Liver (tissue), 9 donors: ENCODE results near the gene DNAI1. TPM values are rescaled to one million over a fixed set of nuclear protein-coding genes. Genes with fewer than 3 reads are reported as not detected.
A peak's percentile ranks its signal among the peaks of the same experiment; 100 is the strongest.

Experiments
- DNase-seq: peaks from one replicate; pipeline ENCODE4 v3.0.0-alpha.2; 2017; ENCODE audit warnings: low spot score
- H3K27ac ChIP-seq, 2 donors: one replicate each; pipeline ENCODE4 v1.7.0; 2013; ENCODE audit warnings: inconsistent platforms in 2 of 2, low read length in 2 of 2, control low read depth in 1 of 2, low read depth in 1 of 2, mild to moderate bottlenecking in 1 of 2
- H3K27me3 ChIP-seq, 4 donors: one replicate each; pipeline versions ENCODE4 v1.6.1 to v1.7.0; 2013; ENCODE audit warnings: low read length in 3 of 4, inconsistent platforms in 1 of 4, mild to moderate bottlenecking in 1 of 4, moderate library complexity in 1 of 4; ENCODE audit not compliant: control insufficient read depth in 4 of 4, insufficient read depth in 4 of 4
- H3K36me3 ChIP-seq, 4 donors: one replicate each; pipeline versions ENCODE4 v1.6.1 to v1.7.0; 2013; ENCODE audit warnings: low read length in 3 of 4, mild to moderate bottlenecking in 3 of 4, low read depth in 1 of 4, moderate library complexity in 1 of 4; ENCODE audit not compliant: control insufficient read depth in 4 of 4, insufficient read depth in 3 of 4
- H3K4me1 ChIP-seq, 4 donors: one replicate each; pipeline versions ENCODE4 v1.6.1 to v1.7.0; 2013; ENCODE audit warnings: low read length in 3 of 4, mild to moderate bottlenecking in 3 of 4, moderate library complexity in 1 of 4; ENCODE audit not compliant: control insufficient read depth in 4 of 4, insufficient read depth in 4 of 4
- H3K4me3 ChIP-seq, 3 donors: one replicate each; pipeline versions ENCODE4 v1.6.1 to v1.7.0; 2013; ENCODE audit warnings: low read length in 3 of 3, control low read depth in 1 of 3, low read depth in 1 of 3, mild to moderate bottlenecking in 1 of 3
- H3K9ac ChIP-seq, 2 donors: one replicate each; pipeline ENCODE4 v1.7.0; 2013; ENCODE audit warnings: low read length in 2 of 2, mild to moderate bottlenecking in 2 of 2, moderate library complexity in 2 of 2, control low read depth in 1 of 2, low read depth in 1 of 2
- H3K9me3 ChIP-seq, 4 donors: one replicate each; pipeline versions ENCODE4 v1.6.1 to v1.7.0; 2013; ENCODE audit warnings: low read length in 3 of 4; ENCODE audit not compliant: control insufficient read depth in 4 of 4
- CTCF ChIP-seq: fragments of 150-350 bp; IDR thresholded peaks from 2 replicates; pipeline ENCODE4 v1.5.1; 2017; ENCODE audit warnings: improper control_type of control experiment, low read depth, low read length; ENCODE audit not compliant: missing input control
- FOXA2 ChIP-seq: IDR thresholded peaks from 2 replicates; pipeline ENCODE4 v1.6.1; 2016; ENCODE audit warnings: antibody characterized with exemption
- GABPA ChIP-seq, 2 donors: IDR thresholded peaks in 1 of 2; conservative IDR thresholded peaks in 1 of 2; 2 replicates each; pipeline ENCODE4 v1.6.1; 2016; ENCODE audit warnings: antibody characterized with exemption in 2 of 2, mild to moderate bottlenecking in 1 of 2, moderate library complexity in 1 of 2
- HNF4A ChIP-seq, 2 donors: conservative IDR thresholded peaks; 2 replicates each; pipeline ENCODE4 v1.6.1; 2016; ENCODE audit warnings: antibody characterized with exemption in 2 of 2, mild to moderate bottlenecking in 2 of 2
- JUND ChIP-seq, 2 donors: IDR thresholded peaks; 2 replicates each; pipeline ENCODE4 v1.6.1; 2016; ENCODE audit warnings: antibody characterized with exemption in 2 of 2
- NR2F2 ChIP-seq: IDR thresholded peaks from 2 replicates; pipeline ENCODE4 v1.6.1; 2016; ENCODE audit warnings: antibody characterized with exemption
- RAD21 ChIP-seq, 2 donors: IDR thresholded peaks; 2 replicates each; pipeline ENCODE4 v1.6.1; 2016; ENCODE audit warnings: antibody characterized with exemption in 2 of 2, mild to moderate bottlenecking in 2 of 2
- REST ChIP-seq: IDR thresholded peaks from 2 replicates; pipeline ENCODE4 v1.6.1; 2016; ENCODE audit warnings: antibody characterized with exemption, mild to moderate bottlenecking
- SP1 ChIP-seq: IDR thresholded peaks from 2 replicates; pipeline ENCODE4 v1.6.1; 2018; ENCODE audit warnings: antibody characterized with exemption, mild to moderate bottlenecking
- TAF1 ChIP-seq: conservative IDR thresholded peaks from 2 replicates; pipeline ENCODE4 v1.6.1; 2016; ENCODE audit warnings: antibody characterized with exemption, mild to moderate bottlenecking
- YY1 ChIP-seq: IDR thresholded peaks from 2 replicates; pipeline ENCODE4 v1.6.1; 2016; ENCODE audit warnings: antibody characterized with exemption, mild to moderate bottlenecking
- WGBS: extraction: QIAGEN DNeasy Blood & Tissue Kit; methylation state at CpG from one replicate; pipeline ENCODE4 v1.1.7; 2013; 5-methylcytosine and 5-hydroxymethylcytosine counted together
- polyA plus RNA-seq, 2 donors: library from polyadenylated mRNA; stranded (reverse) in 1 of 2; unstranded in 1 of 2; fragments of 200-250 nt in 1 of 2; fragments of >200 nt in 1 of 2; fragmentation: Nextera tagmentation in 1 of 2; extraction: Ambion mirVana in 1 of 2; gene quantifications; one replicate each; pipeline versions ENCODE4 v1.2.1 to v1.2.3, GENCODE V29; 2013 to 2015
- total RNA-seq, 2 donors: library from RNA; depleted of rRNA; stranded (reverse); fragments of >200 nt; gene quantifications; one replicate each; pipeline ENCODE4 v1.2.3, GENCODE V29; 2014
- donor health status: healthy.
- donor health status: healthy.
- donor health status: healthy.
- donor health status: healthy.
- donor health status: healthy.

The DNAI1 gene
- total and polyA plus RNA-seq, 4 donors: not detected

- no peak for TF ChIP-seq YY1
- no peak for TF ChIP-seq REST
- TF ChIP-seq HNF4A (conservative IDR thresholded peaks at IDR 0.05): no peak
- TF ChIP-seq NR2F2: no peak
Observed at GRCh38 chr9:34491596-34491995, 33.0 kb downstream of the DNAI1 start (continued).

- Histone ChIP-seq H3K36me3 (no peaks in the 10 kb centered on the region), H3K27ac (no peak overlapping the region), H3K9ac (no peak overlapping the region), H3K4me1 (no peaks in the 10 kb centered on the region), H3K27me3 (peaks cover 0 to 5% (median 0%) of the 10 kb centered on the region in 4 donors), H3K9me3 (no peaks in the 10 kb centered on the region), H3K4me3 (no peak overlapping the region)
- TF ChIP-seq TAF1: no peak
- TF ChIP-seq RAD21 (IDR thresholded peaks at IDR 0.05): peak in 1 of 2 donors; percentile 18
- DNase-seq: no peak
- 38% methylated on average over 2 of the region's 2 CpGs for WGBS
Observed at GRCh38 chr9:34492051-34492450, 33.4 kb downstream of the DNAI1 start.

GRCh38 chr9:34493972-34494535 lies 35.4 kb downstream of the DNAI1 start:
- Histone ChIP-seq H3K27ac (no peak overlapping the region), H3K9me3 (no peaks in the 10 kb centered on the region), H3K4me1 (no peaks in the 10 kb centered on the region), H3K27me3 (no peaks in the 10 kb centered on the region), H3K4me3 (no peak overlapping the region), H3K9ac (no peak overlapping the region), H3K36me3 (no peaks in the 10 kb centered on the region)
- 33% methylated on average over 8 of the region's 8 CpGs for WGBS
- peak; percentile 58 for DNase-seq
- TF ChIP-seq SP1 (no peak), REST (peak; percentile 99)

- Histone ChIP-seq H3K27ac (no peak overlapping the region), H3K27me3 (no peaks in the 10 kb centered on the region)
- 87% methylated on average over 6 of the region's 6 CpGs for WGBS
- TF ChIP-seq JUND (IDR thresholded peaks at IDR 0.05) (no peak), GABPA (IDR thresholded peaks at IDR 0.05 in 1 of 2, conservative IDR thresholded peaks at IDR 0.05 in 1 of 2) (no peak), CTCF (no peak), FOXA2 (no peak), REST (no peak)
Observed at GRCh38 chr9:34496149-34496712, 37.6 kb downstream of the DNAI1 start.

More at GRCh38 chr9:34496149-34496712, 37.6 kb downstream of the DNAI1 start:
- H3K4me1 ChIP-seq: no peaks in the 10 kb centered on the region
- H3K9ac ChIP-seq: no peak overlapping the region
- no peaks in the 10 kb centered on the region for H3K9me3 ChIP-seq
- H3K36me3 ChIP-seq: no peaks in the 10 kb centered on the region
- no peak for DNase-seq
- H3K4me3 ChIP-seq: no peak overlapping the region
